ENCODE data around the gene EFCAB12. TPM values are rescaled to one million over a fixed set of nuclear protein-coding genes. Genes with fewer than 3 reads are reported as not detected.

EFCAB12 gene
- total RNA-seq, 2 experiments from 2014 or later: 3.2 to 3.4 TPM

GRCh38 chr3:129353589-129353941 lies 74.9 kb downstream of the EFCAB12 start:
- no peak for TF ChIP-seq CTCF (IDR thresholded peaks at IDR 0.05)
- POLR2A ChIA-PET: no interaction called here

GRCh38 chr3:129352650-129353588 lies 75.5 kb downstream of the EFCAB12 start:
- intact Hi-C loops (cut with DNase I, micrococcal nuclease): no loop called here
- Mint-ChIP-seq H3K36me3 (ENCODE audit: low read depth) (no peaks in the 10 kb centered on the region), H3K27ac (no peak overlapping the region), H3K27me3 (peaks cover 4% of the 10 kb centered on the region), H3K4me1 (ENCODE audit: low read depth) (no peaks in the 10 kb centered on the region), H3K9me3 (no peaks in the 10 kb centered on the region), H3K4me3 (no peak overlapping the region)
- no peaks in the 10 kb centered on the region for H3K9me3 ChIP-seq (ENCODE audit: control insufficient read depth in 1 of 2, insufficient read depth in 1 of 2, low read length in 2 of 2)
- no peak for DNase-seq
- TF ChIP-seq CTCF (IDR thresholded peaks at IDR 0.05): no peak
- H3K4me3 ChIP-seq (ENCODE audit: low read length): no peak overlapping the region
- ChIA-PET POLR2A (no interaction called here), CTCF (no interaction called here)
- H3K27ac ChIP-seq (ENCODE audit: low read depth in 1 of 2, low read length in 2 of 2): no peak overlapping the region
- H3K27me3 ChIP-seq (ENCODE audit: control insufficient read depth in 1 of 2, insufficient read depth in 2 of 2, low read length in 2 of 2): no peaks in the 10 kb centered on the region
- no peaks in the 10 kb centered on the region for H3K4me1 ChIP-seq (ENCODE audit: insufficient read depth, low read length)
- no peak for ATAC-seq (ENCODE audit: poor library complexity)
- H3K36me3 ChIP-seq (ENCODE audit: insufficient read depth, low read length): no peaks in the 10 kb centered on the region

More at GRCh38 chr3:129353589-129353941, 74.9 kb downstream of the EFCAB12 start:
- H3K27ac Mint-ChIP-seq: no peak overlapping the region
- Histone ChIP-seq H3K27me3 (ENCODE audit: control insufficient read depth in 1 of 2, insufficient read depth in 2 of 2, low read length in 2 of 2) (no peaks in the 10 kb centered on the region), H3K9me3 (ENCODE audit: control insufficient read depth in 1 of 2, insufficient read depth in 1 of 2, low read length in 2 of 2) (no peaks in the 10 kb centered on the region), H3K4me3 (ENCODE audit: low read length) (no peak overlapping the region), H3K27ac (ENCODE audit: low read depth in 1 of 2, low read length in 2 of 2) (no peak overlapping the region), H3K36me3 (ENCODE audit: insufficient read depth, low read length) (no peaks in the 10 kb centered on the region), H3K4me1 (ENCODE audit: insufficient read depth, low read length) (no peaks in the 10 kb centered on the region)
- H3K27me3 Mint-ChIP-seq: peaks cover 4% of the 10 kb centered on the region
- H3K4me3 Mint-ChIP-seq: no peak overlapping the region
- H3K4me1 Mint-ChIP-seq (ENCODE audit: low read depth): no peaks in the 10 kb centered on the region
- ATAC-seq (ENCODE audit: poor library complexity) (no peak), DNase-seq (no peak)
- H3K9me3 Mint-ChIP-seq: no peaks in the 10 kb centered on the region
- intact Hi-C loops (cut with DNase I, micrococcal nuclease): no loop called here
- no peaks in the 10 kb centered on the region for H3K36me3 Mint-ChIP-seq (ENCODE audit: low read depth)
- CTCF ChIA-PET: no interaction called here

GRCh38 chr3:129352045-129352444 lies 76.4 kb downstream of the EFCAB12 start:
- peak; percentile 39 for ATAC-seq (ENCODE audit: poor library complexity)
- Histone ChIP-seq H3K4me1 (ENCODE audit: insufficient read depth, low read length) (no peaks in the 10 kb centered on the region), H3K9me3 (ENCODE audit: control insufficient read depth in 1 of 2, insufficient read depth in 1 of 2, low read length in 2 of 2) (no peaks in the 10 kb centered on the region), H3K27me3 (ENCODE audit: control insufficient read depth in 1 of 2, insufficient read depth in 2 of 2, low read length in 2 of 2) (no peaks in the 10 kb centered on the region), H3K36me3 (ENCODE audit: insufficient read depth, low read length) (no peaks in the 10 kb centered on the region), H3K4me3 (ENCODE audit: low read length) (no peak overlapping the region), H3K27ac (ENCODE audit: low read depth in 1 of 2, low read length in 2 of 2) (no peak overlapping the region)
- Mint-ChIP-seq H3K27ac (no peak overlapping the region), H3K27me3 (peaks cover 6% of the 10 kb centered on the region), H3K4me3 (no peak overlapping the region), H3K36me3 (ENCODE audit: low read depth) (no peaks in the 10 kb centered on the region), H3K4me1 (ENCODE audit: low read depth) (no peaks in the 10 kb centered on the region), H3K9me3 (no peaks in the 10 kb centered on the region)
- POLR2A ChIA-PET: no interaction called here
- intact Hi-C loops (cut with DNase I, micrococcal nuclease): no loop called here
- no peak for TF ChIP-seq CTCF (IDR thresholded peaks at IDR 0.05)
- DNase-seq: no peak
- CTCF ChIA-PET: no interaction called here

Other genes with a start within 250 kb of the EFCAB12 start
- 100 to 1,000 TPM; 260 to 267 TPM for gene CNBP, start 244.7 kb downstream of the EFCAB12 start, total RNA-seq
- gene COPG1, start 179.0 kb downstream of the EFCAB12 start, total RNA-seq: 10 to 100 TPM; 77.7 to 79.3 TPM
- 10 to 100 TPM; 63.5 to 64.0 TPM for gene HMCES, start 149.8 kb downstream of the EFCAB12 start, total RNA-seq
- 10 to 100 TPM; 62.0 to 63.9 TPM for gene MBD4, start 11.3 kb upstream of the EFCAB12 start, total RNA-seq
- gene IFT122, start 11.6 kb upstream of the EFCAB12 start, total RNA-seq: 10 to 100 TPM; 22.7 to 26.7 TPM
- gene RHO, start 100.0 kb upstream of the EFCAB12 start, total RNA-seq: not detected
- gene H1-8, start 114.5 kb upstream of the EFCAB12 start, total RNA-seq: not detected
- 10 to 100 TPM; 61.7 to 62.5 TPM for gene PLXND1, start 178.0 kb upstream of the EFCAB12 start, total RNA-seq